ENCODE measurements around the gene TMEM141.

- TF ChIP-seq EZH2 (IDR thresholded peaks at IDR 0.05; ENCODE audit: borderline replicate concordance, control insufficient read depth, low read depth, low read length), result no peak
- TF ChIP-seq EP300 (IDR thresholded peaks at IDR 0.05; ENCODE audit: borderline replicate concordance in 1 of 2, control insufficient read depth in 1 of 2, low read depth in 2 of 2, low read length in 2 of 2), result no peak
- no peak for TF ChIP-seq ESRRA (IDR thresholded peaks at IDR 0.05; ENCODE audit: low read length)
- no peak for TF ChIP-seq CEBPB (IDR thresholded peaks at IDR 0.05; ENCODE audit: borderline replicate concordance in 1 of 2, low read depth in 2 of 2, low read length in 2 of 2)
- TF ChIP-seq ETV6 (conservative IDR thresholded peaks at IDR 0.05 in 1 of 2, IDR thresholded peaks at IDR 0.05 in 1 of 2; ENCODE audit: borderline replicate concordance in 1 of 2, low read depth in 1 of 2), result no peak
- no peak for TF ChIP-seq NFIC (IDR thresholded peaks at IDR 0.05; ENCODE audit: low read depth, low read length)
- no peak for TF ChIP-seq POU2F2 (IDR thresholded peaks at IDR 0.05; ENCODE audit: borderline replicate concordance, low read depth, low read length)
- no peak for TF ChIP-seq E2F4 (IDR thresholded peaks at IDR 0.05; ENCODE audit: low read depth, low read length)
Measured at GRCh38 chr9:136825295-136826187, 34.4 kb downstream of the TMEM141 start.
